ENCODE data around the gene CST9L. TPM values are rescaled to one million over a fixed set of nuclear protein-coding genes. Genes with fewer than 3 reads are reported as not detected.

CST9L gene
- total and polyA plus RNA-seq, 11 donors: not detected

DNA sequence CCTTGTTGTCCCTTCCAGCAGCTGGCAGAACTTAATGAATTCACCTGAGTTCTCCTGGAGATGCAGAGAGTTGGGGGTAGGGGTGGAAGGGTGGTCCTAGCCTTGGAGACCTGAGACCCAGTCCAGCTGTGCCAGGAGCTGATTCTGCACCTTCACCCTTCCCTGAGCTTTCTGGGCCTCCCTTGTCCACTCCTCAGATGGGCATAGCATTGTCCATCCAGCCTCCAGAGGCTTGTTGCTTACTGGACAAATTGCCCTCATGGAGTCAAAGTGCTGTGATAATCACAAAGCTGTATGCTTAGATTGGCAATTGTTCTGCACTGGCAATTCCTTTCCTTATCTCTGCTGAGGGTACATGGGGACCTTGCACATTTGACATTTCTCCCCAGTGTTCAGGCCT lies 16.5 kb downstream of the CST9L start:
- intact Hi-C loops (cut with DNase I): no loop called here
- no peak overlapping the region for H3K27ac ChIP-seq
- H3K4me3 ChIP-seq: no peak overlapping the region
- no peaks in the 10 kb centered on the region for H3K36me3 ChIP-seq
- H3K9me3 ChIP-seq: peaks cover 0 to 7% (median 0%) of the 10 kb centered on the region in 12 donors
- TF ChIP-seq CTCF (IDR thresholded peaks at IDR 0.05): no peak
- TF ChIP-seq POLR2A (IDR thresholded peaks at IDR 0.05): no peak
- H3K4me1 ChIP-seq: no peaks in the 10 kb centered on the region
- no peak for ATAC-seq
- DNase-seq: no peak
- peaks cover 0 to 13% (median 0%) of the 10 kb centered on the region in 9 donors for H3K27me3 ChIP-seq

DNA sequence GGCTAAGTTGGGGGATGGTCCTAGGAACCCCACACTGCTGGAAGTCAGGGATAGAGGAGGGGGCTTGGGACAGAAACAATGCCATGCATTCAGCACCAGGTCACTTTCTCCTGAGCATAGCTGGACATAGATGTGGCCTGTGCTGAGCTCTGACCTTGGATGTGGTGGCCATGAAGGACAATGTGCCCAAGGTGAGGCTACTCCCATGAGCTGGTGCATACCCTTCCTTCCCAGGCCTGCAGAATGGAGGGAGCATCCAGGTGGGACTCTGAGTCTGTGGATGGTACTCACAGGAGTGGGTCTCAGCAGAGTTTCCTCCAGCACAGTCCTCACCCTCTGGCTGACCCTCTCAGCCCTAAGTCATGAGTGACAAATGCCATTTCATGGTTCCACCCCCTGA lies 16.9 kb downstream of the CST9L start:
- no peak overlapping the region for H3K4me3 ChIP-seq
- no peak for TF ChIP-seq POLR2A (IDR thresholded peaks at IDR 0.05)
- no peak for TF ChIP-seq CTCF (IDR thresholded peaks at IDR 0.05)
- H3K4me1 ChIP-seq: no peaks in the 10 kb centered on the region
- H3K27ac ChIP-seq: no peak overlapping the region
- no peaks in the 10 kb centered on the region for H3K36me3 ChIP-seq
- intact Hi-C loops (cut with DNase I): no loop called here
- H3K9me3 ChIP-seq: peaks cover 0 to 7% (median 0%) of the 10 kb centered on the region in 12 donors
- no peak for DNase-seq
- peaks cover 0 to 13% (median 0%) of the 10 kb centered on the region in 9 donors for H3K27me3 ChIP-seq
- no peak for ATAC-seq

DNA sequence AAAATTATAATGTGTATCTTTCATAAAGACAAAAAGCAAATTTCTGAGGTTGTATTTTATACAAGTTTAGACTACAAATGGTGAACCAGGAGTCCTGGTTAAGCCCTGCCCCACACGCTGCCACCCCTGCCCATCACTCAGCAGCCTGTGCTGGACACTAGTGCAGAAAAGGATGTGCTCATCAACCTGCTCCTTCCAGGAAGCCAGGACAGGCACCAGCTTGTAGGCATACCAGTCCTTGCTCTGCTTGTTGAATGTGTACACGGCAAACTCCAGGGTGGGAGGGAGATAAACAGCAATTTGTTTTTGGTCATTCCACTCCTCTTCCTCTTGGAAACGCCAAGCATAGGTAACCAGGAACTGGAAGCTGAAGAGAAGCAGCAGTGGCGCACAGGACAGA lies 18.1 kb downstream of the CST9L start:
- DNase-seq (no peak), ATAC-seq (no peak)
- TF ChIP-seq CTCF (IDR thresholded peaks at IDR 0.05) (no peak), POLR2A (IDR thresholded peaks at IDR 0.05) (no peak)
- Histone ChIP-seq H3K9me3 (peaks cover 0 to 3% (median 0%) of the 10 kb centered on the region in 12 donors), H3K27ac (no peak overlapping the region), H3K36me3 (no peaks in the 10 kb centered on the region), H3K4me1 (no peaks in the 10 kb centered on the region), H3K27me3 (peaks cover 0 to 13% (median 0%) of the 10 kb centered on the region in 9 donors), H3K4me3 (no peak overlapping the region)
- 63 to 71% (median 68%) methylated on average over 4 of the region's 4 CpGs for WGBS, 4 donors
- intact Hi-C loops (cut with DNase I): no loop called here

DNA sequence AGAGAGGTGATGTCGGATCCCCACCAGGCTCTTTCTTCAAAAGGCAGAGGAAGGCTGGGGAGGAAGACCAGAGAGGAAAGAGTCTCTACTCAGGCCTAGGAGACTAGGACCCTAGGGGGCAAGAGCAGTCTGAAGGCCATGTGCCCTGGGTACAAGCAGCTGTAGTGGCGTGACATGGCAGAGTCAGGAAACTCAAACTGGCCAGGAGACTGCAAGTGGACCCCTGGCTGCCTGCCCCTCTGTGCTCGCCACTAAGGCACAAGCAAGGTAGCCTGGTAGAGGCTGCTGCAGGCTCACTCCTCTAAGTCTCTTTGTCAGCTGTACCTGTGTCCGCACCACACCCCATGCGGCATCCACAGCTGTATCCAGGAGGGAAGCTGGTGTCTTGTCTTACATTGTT lies 19.9 kb downstream of the CST9L start:
- 47 to 67% (median 63%) methylated on average over 5 of the region's 5 CpGs for WGBS, 4 donors
- intact Hi-C loops (cut with DNase I): no loop called here
- TF ChIP-seq POLR2A (IDR thresholded peaks at IDR 0.05) (no peak), CTCF (IDR thresholded peaks at IDR 0.05) (no peak)
- Histone ChIP-seq H3K27me3 (peaks cover 0 to 13% (median 0%) of the 10 kb centered on the region in 9 donors), H3K36me3 (no peaks in the 10 kb centered on the region), H3K4me3 (no peak overlapping the region), H3K4me1 (no peaks in the 10 kb centered on the region), H3K9me3 (no peaks in the 10 kb centered on the region), H3K27ac (no peak overlapping the region)
- no peak for ATAC-seq
- DNase-seq: no peak

Data from heart left ventricle (tissue), 16 donors.